Measurements from ENCODE around the gene MYOM1. TPM values are rescaled to one million over a fixed set of nuclear protein-coding genes. Genes with fewer than 3 reads are reported as not detected.
A peak's percentile ranks its signal among the peaks of the same experiment; 100 is the strongest.
"Not testable (repeated sequence)": the region's sequence is repeated elsewhere in the genome, so short reads cannot be mapped to it uniquely, and the experiment has no call there.

The MYOM1 gene
- total RNA-seq, 1 donor = 0.27 TPM

GRCh38 chr18:3221496-3221895 is 1.7 kb upstream of the MYOM1 start:
- no peak for DNase-seq (ENCODE audit: low read depth in 2 of 3, low spot score in 2 of 3)

DNA sequence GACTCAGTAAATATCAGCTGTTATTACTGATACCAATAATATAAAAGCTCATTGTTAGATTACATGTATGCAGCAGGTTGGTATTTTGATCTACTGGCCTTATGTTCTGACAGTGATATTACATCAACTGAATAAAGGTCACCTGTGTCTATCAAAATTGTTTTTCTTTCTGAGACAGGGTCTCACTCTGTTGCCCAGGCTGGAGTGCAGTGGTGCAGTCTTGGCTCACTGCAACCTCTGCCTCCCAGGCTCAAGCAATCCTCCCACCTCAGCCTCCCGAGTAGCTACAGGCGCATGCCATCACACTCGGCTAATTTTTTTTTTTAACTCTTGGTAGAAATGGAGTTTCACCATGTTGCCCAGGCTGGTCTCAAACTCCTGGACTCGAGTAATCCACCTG is 1.1 kb upstream of the MYOM1 start:
- not testable (repeated sequence) for DNase-seq (ENCODE audit: low read depth in 2 of 3, low spot score in 2 of 3)

DNA sequence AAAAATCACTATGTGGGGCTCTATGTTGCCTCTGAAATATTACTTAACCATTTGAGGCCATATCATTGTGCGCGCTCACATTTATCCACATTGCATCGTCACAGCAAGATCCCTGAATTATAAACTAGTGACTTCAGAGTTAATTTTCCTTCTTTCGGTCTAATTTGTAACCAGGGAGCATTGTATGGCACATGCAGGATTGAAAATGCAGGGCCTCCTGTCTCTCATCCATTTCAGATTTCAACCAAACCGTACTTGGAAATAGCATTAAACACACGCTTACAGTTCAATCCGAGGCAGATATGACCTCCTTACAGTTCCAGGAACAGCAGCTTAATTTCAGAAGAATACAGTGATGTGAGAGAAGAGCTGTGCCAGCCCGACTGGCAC is 532 bp downstream of the MYOM1 start:
- DNase-seq (ENCODE audit: low read depth in 2 of 3, low spot score in 2 of 3) = no peak

DNA sequence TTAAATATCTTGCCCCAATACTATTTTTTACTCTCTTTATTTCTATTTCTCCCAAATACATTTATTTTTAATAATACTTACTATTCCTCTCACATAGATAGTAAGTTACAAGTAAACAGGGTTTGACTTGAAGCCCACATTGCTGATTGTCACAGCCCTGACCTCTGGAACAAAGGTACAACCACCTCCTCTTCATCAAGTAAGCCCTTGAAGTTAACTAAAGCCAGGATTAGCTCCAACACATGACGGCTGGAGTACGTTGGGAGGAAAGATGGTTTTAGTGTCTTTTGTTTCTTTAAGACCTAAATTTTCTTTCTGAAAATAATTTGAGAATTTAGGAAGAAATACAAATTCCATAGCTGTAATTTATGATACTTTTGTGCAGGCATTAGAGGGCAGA is 949 bp downstream of the MYOM1 start:
- no peak for DNase-seq (ENCODE audit: low read depth in 2 of 3, low spot score in 2 of 3)

DNA sequence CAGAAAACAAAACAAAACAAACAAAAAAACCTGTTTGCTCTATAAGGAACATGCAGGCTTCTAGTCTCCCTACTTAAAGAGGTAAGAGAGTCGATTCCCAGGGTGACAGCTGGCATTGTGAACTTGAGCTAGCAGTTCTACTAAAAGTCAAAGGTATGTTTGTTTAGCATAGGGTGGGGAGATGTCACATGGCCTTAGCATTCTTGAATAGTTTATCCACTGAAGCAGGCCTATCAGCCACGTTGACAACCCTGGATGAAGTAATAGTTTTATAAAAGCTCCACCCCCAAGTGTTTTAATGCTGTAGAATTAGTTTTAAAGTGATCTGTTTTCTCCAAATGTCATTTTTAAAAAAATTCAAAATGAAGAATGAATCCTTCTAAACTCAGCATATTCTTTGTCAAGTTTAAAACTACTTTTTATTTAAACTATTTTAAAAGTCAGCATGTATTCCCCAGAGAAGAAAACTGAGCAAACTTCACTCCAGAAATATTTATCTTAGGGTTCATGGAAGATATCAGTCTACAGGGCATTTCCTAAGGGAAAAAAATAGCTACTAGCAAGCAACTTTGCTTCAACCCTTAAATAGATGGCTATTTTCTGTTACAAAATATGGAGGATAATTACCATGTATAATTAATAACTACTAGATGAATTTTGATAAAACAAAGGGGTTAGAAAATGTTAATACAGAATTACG is 1.7 kb downstream of the MYOM1 start:
- no peak for DNase-seq (ENCODE audit: low read depth in 2 of 3, low spot score in 2 of 3)

GRCh38 chr18:3216987-3217386 is 2.8 kb downstream of the MYOM1 start:
- DNase-seq (ENCODE audit: low read depth in 2 of 3, low spot score in 2 of 3) = no peak

- DNase-seq (ENCODE audit: low read depth in 2 of 3, low spot score in 2 of 3) = no peak
Measured at GRCh38 chr18:3214855-3215637, 4.7 kb downstream of the MYOM1 start.

GRCh38 chr18:3213300-3214059 is 6.3 kb downstream of the MYOM1 start:
- peak; percentile 2 to 78 (median 64) for DNase-seq (ENCODE audit: low read depth in 2 of 3, low spot score in 2 of 3)

- no peak for DNase-seq (ENCODE audit: low read depth in 2 of 3, low spot score in 2 of 3)
Measured at GRCh38 chr18:3212657-3213056, 7.1 kb downstream of the MYOM1 start.

- DNase-seq (ENCODE audit: low read depth in 2 of 3, low spot score in 2 of 3) = no peak
Measured at GRCh38 chr18:3211236-3211992, 8.4 kb downstream of the MYOM1 start.

GRCh38 chr18:3209859-3210569 is 9.8 kb downstream of the MYOM1 start:
- DNase-seq (ENCODE audit: low read depth in 2 of 3, low spot score in 2 of 3) = no peak

GRCh38 chr18:3207565-3207964 is 12.2 kb downstream of the MYOM1 start:
- DNase-seq (ENCODE audit: low read depth in 2 of 3, low spot score in 2 of 3) = no peak

DNA sequence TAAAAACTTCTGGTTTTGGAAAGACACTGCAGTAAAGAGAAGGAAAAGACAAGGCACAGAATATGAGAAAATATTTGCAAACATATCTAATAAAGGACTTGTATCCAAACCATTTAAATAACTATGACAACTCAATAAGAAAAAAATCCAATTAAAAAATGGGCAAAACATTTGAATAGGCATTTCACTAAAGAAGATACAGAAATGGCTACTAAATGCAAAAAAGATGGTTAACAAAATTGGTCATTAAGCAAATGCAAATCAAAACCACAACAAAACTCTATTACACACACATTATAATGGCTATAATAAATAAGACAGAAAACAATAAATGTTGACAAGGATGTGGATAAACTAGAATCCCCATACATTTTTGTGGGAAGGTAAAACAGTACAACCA is 14.5 kb downstream of the MYOM1 start:
- no peak for DNase-seq (ENCODE audit: low read depth in 2 of 3, low spot score in 2 of 3)

- DNase-seq (ENCODE audit: low read depth in 2 of 3, low spot score in 2 of 3) = no peak
Measured at GRCh38 chr18:3199942-3200645, 19.7 kb downstream of the MYOM1 start.

DNA sequence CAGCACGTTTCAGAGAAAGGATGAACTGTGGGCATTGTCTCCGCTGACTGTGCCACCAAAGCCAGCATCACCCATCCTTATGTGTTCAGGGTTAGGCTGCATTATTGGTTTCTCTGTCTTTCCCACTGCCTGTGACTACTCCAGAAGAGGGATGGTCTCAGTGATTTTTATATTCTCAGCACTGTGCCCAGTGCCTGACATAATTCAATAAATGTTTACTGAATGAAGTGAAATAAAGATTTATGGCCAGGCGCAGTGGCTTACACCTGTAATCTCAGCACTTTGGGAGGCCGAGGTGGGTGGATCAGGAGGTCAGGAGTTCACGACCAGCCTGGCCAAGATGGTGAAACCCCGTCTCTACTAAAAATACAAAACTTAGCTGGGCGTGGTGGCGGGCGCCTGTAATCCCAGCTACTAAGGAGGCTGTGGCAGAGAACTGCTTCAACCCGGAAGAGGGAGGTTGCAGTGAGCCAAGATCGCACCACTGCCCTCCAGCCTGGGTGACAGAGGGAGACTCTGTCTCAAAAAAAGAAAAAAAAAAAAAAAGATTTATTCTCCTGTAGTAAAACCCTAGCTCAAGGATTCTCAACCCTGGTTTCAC is 21.4 kb downstream of the MYOM1 start:
- DNase-seq (ENCODE audit: low read depth in 2 of 3, low spot score in 2 of 3) = not testable (repeated sequence)

- DNase-seq (ENCODE audit: low read depth in 2 of 3, low spot score in 2 of 3) = no peak
Measured at GRCh38 chr18:3194947-3195612, 24.7 kb downstream of the MYOM1 start.

- DNase-seq (ENCODE audit: low read depth in 2 of 3, low spot score in 2 of 3) = no peak
Measured at GRCh38 chr18:3193331-3193730, 26.4 kb downstream of the MYOM1 start.

GRCh38 chr18:3192752-3193151 is 27.0 kb downstream of the MYOM1 start:
- DNase-seq (ENCODE audit: low read depth in 2 of 3, low spot score in 2 of 3) = no peak

GRCh38 chr18:3192286-3192685 is 27.5 kb downstream of the MYOM1 start:
- no peak for DNase-seq (ENCODE audit: low read depth in 2 of 3, low spot score in 2 of 3)
